8988T (cell line): ENCODE data around the gene ATP13A5.

Experiments used
- DNase-seq: peaks from one replicate; pipeline ENCODE4 v3.0.0; 2011

Gene ATP13A5

DNA sequence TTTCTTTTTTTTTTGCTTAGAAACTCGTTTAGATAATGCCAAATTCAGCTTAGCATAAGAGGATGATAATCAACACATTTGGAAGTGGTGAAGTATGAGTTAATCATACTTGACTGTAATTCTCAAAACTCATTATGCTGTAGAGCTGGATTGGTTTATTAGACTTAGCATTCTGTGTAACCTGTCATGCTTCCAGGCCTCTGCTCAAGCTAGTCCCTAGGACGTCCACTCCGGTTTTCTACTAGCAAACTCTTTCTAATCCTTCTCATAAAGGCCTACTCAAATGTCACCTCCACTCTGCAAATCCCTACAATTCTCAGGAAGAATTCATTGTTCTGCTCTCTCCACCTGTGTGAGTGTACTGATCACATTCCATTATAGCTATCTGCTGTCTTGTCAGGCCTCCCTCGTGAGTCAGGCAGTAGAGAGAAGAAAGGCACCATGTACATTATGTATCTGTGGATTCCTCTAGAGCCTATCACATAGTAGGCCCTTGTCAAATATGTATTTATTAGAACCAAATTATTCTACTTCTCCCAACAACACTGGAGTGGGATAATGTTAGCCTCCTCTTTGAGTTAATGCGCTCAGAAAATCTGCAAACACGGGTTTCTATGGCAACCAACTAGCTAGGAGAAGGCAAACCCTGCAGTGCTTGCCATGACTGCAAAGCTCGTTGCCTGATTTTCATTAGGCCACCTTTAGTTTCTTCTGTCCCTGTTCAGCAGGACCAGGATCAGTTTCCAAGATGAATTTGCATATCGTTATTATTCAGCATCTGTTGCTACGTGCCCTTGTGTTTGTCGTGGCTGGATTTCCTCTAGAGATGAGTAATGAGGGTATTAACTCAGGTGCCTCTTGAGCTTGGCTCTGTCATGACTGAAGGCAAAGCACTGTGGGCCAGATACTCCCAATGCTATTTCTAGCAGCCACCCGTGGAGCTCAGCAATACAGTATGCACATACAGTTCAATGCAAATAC is 30.7 kb downstream of the ATP13A5 start:
- DNase-seq, result no peak

DNA sequence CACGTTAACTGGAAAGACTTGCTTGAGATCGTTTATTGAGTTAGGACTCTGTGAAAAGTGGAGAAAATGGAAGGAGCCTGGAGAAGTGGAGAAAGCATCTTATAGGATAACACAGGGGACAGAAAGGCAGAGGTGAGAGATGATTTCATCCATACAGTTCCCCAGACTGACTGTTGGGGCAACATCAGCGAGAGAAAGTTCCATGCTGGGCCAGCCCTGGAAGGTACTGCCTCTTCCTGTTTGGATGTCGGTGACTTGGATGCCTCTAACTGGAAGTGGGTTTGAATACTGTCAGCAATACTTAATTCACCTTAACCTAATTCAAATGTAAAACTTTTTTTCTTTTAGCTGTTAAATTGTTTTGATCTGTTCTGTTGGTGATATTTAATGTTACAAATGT is 32.3 kb downstream of the ATP13A5 start:
- DNase-seq, result no peak

DNA sequence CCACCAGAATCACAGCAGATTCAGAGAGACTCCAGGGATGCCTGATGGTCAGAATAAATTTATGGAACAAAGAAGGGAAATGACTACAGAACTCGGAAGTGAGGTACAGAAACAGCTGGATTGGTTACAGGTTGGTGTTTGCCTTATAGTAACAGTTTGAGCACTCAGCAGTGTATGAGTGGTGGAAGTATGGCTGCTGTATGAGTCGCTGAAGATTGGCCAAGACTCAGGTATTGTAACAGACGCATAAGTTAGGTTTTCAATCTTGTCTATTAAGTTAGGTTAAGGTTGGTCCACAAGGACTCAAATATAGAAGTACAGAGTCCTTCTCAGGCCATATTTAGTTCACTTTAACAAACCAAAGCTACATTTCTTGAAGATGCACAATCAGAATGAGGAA is 33.1 kb downstream of the ATP13A5 start:
- no peak for DNase-seq

DNA sequence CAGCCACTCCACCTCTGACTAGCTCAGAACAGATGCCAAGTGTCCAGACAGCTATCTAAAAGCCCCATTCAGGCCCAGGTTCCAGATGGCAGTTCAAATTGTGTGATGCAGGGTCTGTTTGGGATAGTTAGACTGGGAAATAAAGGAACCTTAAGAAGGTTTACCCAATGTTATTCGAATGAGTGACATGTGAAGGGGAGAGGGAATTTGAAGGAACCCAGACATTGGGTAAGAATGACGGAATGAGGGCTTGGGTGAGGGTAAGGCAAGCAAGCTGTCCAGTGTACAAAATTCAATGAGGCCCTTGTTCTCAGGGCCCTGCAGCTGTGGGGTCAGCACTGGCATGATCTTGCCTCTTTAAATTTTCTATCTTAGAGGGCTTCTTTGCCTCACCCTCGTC is 34.1 kb downstream of the ATP13A5 start:
- DNase-seq, result no peak

DNA sequence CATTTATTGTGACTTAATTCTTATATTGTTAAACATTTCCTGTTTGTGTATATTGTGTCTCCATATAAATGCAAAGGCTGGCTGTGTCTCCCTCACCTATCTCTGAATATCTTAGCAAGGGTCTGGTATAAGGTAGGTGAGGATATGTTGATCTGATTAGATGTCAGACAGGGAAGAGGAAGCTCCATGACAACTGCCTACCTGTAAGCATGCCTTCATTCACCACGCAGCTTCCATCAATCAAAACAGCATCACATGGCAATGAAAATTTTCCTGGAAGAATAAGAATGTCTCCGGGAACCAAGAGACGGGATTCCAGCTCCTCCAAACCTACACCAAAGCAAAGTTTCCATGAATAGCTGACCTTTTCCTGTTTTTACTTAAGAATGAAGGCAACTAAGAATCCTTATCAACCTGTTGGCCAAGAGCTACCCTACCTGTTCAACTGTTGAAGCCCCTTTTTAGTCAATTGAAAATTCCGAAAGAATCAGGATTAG is 34.8 kb downstream of the ATP13A5 start:
- DNase-seq, result no peak

DNA sequence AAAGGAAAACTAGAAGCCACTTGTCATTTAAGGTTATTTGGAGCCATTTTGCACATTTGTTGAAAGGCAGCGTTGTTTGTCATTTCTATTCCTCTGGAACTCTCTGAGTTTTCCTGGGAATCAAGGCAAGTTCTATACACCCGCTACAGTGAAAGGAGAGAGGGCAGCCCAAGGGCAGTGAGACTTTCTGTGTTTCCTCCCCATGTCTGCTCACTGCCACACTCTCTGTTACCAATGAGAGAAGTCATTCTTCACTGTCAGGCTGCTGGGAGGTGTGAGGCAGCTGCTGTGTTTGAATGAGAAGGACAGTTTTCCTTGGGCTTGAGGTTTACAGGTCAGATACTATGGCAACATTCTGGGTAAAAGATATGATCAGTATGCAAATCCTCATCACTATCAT is 36.0 kb downstream of the ATP13A5 start:
- DNase-seq, result no peak

DNA sequence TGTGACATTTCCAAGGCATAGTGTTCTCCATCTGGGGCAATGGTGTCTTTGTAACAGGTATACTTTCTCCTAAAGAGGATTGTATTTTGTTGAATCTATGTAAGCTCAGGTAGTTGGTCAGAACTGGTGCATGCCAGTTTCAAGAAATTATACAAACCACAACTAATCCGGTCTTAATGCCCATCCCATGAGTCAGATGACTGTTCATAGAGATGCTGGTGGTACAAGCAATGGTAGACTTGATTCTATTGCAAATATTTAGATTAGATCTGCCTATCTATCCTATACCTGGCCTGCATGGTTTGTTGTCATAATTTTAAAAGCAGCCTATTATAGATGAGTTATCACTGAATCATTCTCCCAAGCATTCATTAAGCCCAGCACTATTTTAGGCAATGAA is 43.5 kb downstream of the ATP13A5 start:
- DNase-seq, result no peak

DNA sequence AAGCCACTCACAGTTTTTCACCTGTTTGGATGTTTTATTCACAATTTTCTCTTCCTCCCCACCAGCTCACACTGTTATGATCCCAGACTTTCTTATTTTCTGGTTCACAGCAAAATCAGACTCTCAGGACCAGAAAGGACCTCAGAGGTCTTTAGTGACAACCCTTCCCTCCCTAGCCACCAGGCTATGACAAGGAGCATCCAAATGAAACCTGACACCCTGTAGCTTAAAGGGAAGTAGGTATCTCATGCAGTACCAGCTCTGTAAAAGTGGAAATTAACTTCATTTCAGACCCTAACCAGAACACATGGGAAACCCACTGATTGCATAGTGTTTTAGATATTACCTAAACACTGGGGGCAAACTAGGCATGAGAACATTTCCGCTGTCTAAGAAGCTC is 45.3 kb downstream of the ATP13A5 start:
- DNase-seq, result no peak

DNA sequence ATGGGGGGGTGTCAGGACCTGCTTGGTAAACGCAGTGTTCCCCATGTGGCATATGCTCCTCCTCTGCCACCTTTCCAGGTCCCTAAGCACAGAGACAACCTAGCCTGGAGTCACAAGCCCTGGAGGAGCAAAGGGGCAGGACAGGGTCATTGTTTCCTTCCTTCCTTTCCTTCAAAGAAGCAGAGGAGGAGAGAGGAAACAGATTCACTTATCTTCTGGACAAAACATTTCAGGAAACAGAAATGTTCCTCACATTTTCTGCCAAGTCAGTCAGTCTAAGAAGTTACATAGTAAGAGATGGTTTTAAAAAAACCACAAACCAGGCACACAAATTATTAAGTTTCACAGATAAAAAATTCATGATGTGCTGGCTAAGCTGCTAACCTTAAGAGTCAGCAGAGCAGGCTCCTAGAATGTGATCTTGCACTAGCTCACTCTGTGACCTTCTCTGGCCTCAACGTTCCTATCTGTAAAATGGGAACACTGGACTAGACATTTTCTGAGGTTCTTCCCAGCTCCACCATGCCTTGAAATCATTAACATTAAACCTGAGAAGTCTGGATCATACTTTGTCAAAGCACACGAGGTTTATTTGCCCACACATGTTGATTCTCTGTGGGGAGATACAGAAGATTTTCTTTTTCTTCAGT is 47.9 kb downstream of the ATP13A5 start:
- no peak for DNase-seq

DNA sequence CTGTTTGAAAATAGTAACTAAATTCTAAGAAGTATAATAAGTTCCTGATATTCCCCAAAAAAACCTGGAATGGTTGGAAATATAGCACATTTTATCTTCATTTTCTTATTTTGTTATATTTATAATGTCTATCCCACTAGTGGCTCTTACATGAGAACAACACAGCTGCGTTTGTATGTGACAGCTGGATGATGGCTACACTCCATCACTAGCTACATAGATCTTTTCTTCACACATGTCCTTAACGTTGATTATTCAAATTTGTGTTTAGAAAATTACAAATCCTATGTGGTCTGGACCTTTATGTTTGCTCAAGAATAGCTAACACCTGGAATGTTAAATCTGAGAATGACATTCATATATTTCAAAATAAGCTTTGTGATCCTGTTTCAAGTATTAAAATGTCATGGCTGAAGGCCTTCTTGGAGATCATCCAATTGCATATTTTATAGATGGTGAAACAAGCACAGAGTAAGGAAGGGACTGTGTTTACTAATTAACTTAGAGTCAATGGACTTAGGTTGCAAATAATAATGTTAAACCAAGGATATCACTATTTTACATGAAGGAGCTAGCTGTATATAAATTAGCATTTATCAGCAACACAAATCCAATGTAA is 60.8 kb downstream of the ATP13A5 start:
- no peak for DNase-seq

DNA sequence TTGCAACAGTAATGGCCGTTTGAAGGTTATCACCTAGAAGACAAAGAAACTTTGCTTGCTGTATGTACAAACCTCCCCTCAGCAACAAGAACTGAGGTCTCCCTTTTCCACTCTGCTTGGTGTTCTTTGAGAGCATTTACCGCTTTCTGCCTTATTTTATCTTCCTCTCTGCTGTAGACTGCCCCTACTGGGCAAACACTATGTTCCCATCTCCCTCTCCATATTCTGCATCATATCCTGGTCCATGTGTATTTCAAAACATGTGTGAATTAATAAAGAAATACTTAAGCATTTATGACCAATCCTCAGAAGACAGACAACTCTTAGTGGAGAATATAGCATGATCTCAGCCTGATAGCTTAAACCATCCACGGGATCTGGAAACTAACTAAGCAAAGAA is 64.4 kb downstream of the ATP13A5 start:
- no peak for DNase-seq

DNA sequence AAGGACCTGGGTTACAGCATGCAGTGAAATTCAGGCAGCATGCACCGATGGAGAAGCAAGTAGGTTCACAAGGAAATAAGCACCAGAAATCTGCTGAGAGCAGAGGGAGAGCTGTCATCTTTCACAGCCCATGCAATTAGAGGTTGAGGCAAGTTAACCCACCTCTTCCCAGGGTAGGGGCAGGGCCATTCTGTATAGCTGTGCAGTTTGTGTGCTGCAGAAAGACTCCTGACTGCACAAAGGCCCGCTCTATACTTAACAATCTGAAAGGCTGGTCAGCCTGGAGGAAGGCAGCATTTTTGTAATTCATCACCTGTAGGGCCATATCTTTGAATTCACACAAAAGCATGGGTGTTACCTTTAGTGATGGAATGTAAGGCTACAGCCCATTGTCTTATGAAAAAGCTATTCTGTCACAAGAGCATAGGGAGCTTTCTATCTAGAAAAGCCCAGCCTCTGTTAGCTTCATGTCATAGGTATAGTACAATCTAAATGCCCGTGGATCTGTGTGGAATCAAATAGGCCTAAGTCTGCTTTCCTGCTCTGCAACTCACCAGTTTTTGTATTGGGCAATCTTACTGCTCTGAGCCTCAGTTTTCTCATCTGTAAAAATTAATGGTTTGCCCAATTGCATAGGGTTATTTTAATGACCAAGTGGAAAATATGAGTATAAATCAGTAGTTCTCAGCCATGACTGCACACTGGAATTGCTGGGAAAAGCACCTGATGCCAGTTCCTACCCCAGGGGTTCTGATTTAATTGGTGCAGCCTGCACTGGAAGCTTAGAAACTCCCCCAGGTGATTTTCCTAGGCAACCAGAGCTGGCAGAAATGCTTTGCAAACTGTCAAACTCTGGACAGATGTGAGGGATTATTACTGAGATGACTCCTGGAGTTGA is 65.2 kb downstream of the ATP13A5 start:
- DNase-seq, result no peak

DNA sequence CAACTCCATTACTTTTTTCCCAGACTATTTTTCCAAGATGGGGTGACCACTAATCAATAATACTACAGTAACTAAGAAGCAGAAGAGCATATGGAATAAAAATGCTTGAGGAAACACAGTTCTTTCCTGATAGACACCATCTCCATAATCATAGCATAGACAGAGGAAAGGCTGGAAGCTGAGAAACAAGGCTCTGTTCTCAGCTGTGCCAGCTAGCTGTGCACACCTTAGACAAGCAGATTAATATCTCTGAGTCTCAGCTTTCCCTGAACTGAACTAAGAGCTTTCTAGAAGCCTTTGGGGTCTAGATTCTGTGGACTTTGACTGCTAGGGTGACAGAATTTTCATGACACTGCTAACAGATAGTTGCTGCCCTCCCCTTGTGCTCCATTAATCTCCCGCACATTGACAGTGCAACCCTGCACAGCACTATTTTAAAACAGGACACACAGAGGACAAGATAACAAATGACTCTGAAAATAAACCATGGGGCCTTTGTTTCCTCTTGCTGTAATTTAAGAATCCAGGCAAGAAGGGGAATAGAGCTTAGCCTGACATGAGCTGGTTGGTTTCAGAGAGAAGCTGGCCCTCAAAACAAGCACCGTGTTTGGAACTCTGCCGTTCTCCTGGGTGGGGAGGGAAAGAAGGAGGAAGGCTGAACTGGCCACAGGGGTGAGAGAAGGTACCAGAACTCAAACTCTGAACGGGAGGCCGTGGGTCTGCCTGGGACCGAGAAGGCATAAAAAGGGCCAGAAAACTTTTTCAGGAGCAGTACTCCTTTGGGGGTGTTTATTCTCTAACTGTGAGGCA is 67.4 kb downstream of the ATP13A5 start:
- no peak for DNase-seq

DNA sequence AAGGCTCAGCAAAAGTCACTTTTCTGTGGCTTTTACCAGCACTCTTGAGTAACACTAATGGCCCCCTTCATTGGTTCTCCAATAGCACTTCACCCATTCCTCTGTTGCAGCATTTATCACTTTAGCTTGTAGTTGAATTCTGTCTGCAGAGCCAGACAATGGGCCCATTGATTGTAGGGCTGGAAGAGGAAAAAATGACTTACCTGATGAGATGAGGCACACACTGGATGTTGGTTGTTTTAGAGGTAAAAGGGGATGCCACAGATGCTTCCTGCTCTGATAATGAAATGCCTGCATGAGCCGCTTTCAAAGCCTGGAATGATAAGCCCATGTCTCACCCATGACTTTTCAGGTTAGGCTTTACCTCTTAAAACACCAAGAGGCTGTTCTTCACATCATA is 73.2 kb downstream of the ATP13A5 start:
- DNase-seq, result no peak

DNA sequence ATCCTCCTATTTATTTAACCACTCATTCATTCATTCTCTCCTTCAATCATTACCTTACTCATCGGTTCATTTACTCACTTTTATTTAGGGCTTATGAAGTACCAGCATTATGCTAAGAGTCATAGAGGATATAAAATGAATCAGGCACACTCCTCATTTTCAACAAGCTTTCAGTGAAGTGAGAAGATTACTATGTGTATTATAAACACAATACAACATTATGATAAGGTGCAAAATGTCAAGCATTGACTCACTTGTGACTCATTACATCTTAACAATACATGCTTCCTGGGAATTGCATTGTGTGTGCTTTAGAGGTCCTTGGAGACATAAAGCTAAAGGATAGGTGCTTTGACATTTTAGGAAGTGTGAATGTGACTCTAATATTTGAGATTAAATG is 77.1 kb downstream of the ATP13A5 start:
- no peak for DNase-seq

DNA sequence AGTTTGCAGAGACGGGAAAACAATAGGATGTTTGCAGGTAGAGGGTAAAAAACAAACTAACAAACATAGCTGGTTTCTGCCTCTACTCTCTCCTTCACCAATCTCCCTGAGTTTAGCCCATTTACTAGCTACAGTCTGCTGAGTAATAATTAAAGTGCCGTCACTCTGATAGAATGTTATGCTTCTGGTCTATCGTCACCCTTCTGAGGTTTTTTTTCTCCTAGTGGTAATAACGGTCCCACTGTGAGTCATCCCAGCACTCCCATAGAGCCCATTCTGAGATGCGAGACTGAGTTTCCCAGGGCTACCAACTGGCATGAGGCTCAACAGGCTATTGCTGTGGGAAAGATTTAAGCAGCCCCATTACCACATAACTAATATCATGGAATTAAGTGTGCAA is 81.1 kb downstream of the ATP13A5 start:
- no peak for DNase-seq

DNA sequence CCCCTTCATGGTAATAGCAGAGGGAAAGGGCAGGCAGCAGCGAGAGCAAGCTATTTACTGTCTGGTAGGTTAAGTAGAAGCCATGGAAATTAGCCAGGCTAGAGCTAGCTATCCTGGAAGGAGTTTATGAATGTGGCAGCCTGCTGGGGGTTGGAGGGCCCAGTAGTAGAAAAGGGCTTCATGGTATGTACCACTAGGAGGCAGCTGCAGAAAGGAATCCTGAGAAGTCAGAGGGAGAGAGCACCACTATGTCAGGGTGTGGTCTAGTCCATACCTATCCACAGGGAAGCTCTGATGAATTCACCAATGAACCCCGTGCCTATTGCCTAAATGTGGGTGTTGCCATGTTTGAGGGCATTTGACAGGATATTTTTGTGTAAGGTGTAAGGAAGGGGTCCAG is 82.6 kb downstream of the ATP13A5 start:
- no peak for DNase-seq

DNA sequence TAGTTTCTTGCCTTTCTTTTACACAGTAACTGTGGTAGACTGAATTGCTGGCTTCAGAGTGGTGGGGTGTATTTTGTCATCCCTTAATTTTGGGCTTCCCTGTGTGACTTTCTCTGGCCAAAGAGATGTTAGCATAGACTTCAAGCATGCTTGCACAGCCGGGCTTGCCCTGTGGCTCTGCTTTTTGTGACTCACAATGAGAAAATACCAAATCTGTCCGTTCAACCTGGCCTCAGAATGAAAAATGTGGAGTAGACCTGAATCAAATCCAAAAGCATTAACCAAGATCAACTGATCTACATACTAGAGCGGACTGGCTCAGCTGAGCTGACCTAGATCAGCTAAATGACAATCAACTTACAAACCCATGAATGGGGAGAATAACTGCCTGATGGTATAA is 86.2 kb downstream of the ATP13A5 start:
- no peak for DNase-seq

DNA sequence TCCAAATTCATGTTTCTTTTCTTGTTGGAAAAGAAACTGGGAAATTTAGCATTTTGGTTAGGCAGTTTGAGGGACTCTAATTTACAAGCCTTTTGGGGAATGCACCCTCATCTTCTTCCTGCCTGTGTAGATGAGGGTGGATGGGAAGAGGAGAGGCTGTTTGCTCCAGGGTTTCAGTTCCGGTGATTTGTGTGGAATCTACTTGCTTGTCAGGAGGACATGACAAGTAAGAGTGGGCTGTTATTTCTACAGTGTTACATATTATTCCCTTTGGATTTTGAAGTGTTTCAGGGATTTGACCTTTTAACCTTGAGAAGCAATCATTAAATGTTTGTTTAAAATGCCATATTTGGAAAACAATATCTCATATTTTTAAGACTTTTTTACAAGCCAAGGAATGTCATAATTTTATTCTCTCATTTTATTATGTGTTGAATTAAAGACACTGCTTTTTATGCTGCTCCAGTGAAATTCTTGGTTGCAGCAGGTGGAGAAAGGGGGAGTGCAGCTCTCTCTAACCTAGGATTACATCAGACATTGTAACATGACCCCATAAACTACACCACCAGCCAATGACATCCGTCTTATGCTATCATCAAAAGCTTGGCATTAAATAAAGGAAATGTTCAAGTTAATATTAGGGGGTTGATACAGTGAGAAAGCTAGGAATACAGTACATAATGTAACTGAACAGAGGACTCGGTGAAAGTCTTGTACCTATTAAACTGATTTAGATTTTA is 107.3 kb downstream of the ATP13A5 start:
- no peak for DNase-seq

DNA sequence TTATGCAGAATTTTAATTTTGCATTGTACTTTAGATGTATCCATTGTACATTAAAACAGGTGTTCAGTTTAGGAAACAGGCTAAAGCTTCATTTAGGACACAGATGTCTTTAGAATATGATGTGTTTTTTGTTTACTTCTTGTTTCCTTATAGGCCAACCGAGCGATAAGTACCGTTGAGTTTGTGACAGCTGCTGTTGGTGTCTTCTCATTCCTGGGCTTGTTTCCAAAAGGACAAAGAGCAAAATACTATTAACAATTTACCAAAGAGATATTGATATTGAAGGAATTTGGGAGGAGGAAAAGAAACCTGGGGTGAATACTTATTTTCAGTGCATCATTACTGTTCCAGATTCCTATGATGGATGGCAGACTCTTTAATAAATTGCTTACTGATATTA is 108.1 kb downstream of the ATP13A5 start:
- no peak for DNase-seq
